ENCODE measurements around the gene PHYHD1. TPM values are rescaled to one million over a fixed set of nuclear protein-coding genes. Genes with fewer than 3 reads are reported as not detected.

Gene PHYHD1
- total RNA-seq, 1 experiment from 2014 or later, result 18.0 TPM

DNA sequence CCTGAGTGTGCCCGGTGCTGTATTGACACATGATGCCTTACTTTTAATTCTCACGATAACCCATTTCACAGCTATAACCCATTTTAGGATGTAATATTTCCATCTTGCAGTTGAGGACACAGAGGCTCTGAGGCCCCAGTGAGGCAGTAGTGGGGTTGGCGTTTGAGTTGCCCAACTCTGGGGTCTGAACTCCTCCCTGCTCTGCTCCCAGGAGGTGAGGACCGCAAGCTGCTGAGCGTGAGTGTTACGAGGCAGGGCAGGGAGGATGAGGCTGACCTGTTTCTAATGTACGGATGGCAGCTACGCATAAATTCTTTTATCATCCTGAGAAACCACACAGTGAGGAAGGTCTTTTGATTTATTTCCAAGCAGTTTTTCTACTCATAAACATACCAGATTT is 27.4 kb upstream of the PHYHD1 start:
- Histone ChIP-seq H4K8ac (replicated peaks; ENCODE audit: insufficient read length, low read depth, low read length) (no peak overlapping the region), H3K79me1 (ENCODE audit: insufficient read depth, low read depth, low read length, poor library complexity, severe bottlenecking) (no peaks in the 10 kb centered on the region), H4K20me1 (ENCODE audit: control insufficient read depth, insufficient read depth, insufficient read length) (no peaks in the 10 kb centered on the region), H3K27me3 (ENCODE audit: insufficient read depth, low read length) (no peaks in the 10 kb centered on the region), H4K91ac (ENCODE audit: insufficient read length, low read depth, low read length) (no peak overlapping the region), H3K79me2 (ENCODE audit: insufficient read depth, low read length) (peaks cover 15% of the 10 kb centered on the region; the same call in 1 of the 2 replicates), H3K18ac (ENCODE audit: insufficient read length, low read depth, low read length) (no peak overlapping the region), H3K56ac (ENCODE audit: insufficient read length, low read depth, low read length) (no peak overlapping the region), H3K27ac (ENCODE audit: insufficient read length, low read depth, low read length) (no peak overlapping the region), H4K5ac (ENCODE audit: insufficient read length, low read depth, low read length) (no peak overlapping the region), H3K23me2 (ENCODE audit: insufficient read length, low read depth, low read length, poor library complexity, severe bottlenecking) (no peaks in the 10 kb centered on the region), H3K23ac (ENCODE audit: insufficient read length, low read depth, low read length) (no peak overlapping the region), H3T11ph (ENCODE audit: low read length) (no peak overlapping the region), H3K4ac (ENCODE audit: low read depth, low read length) (no peak overlapping the region), H3K4me1 (ENCODE audit: insufficient read depth, low read length) (peaks cover 7% of the 10 kb centered on the region; the same call in 1 of the 2 replicates), H3K9ac (ENCODE audit: extremely low read depth, insufficient read length, low read length) (no peak overlapping the region), H2BK5ac (ENCODE audit: insufficient read length, low read length) (no peak overlapping the region), H3K14ac (ENCODE audit: insufficient read depth, low read length) (no peak overlapping the region), H3K4me2 (ENCODE audit: insufficient read depth, insufficient read length, low read length) (no peak overlapping the region), H2AK5ac (ENCODE audit: insufficient read length, low read length) (no peak overlapping the region), H3K9me3 (ENCODE audit: control insufficient read depth, low read depth, low read length) (no peaks in the 10 kb centered on the region), H2BK120ac (ENCODE audit: low read depth, low read length, poor library complexity, severe bottlenecking) (no peak overlapping the region), H2BK20ac (ENCODE audit: low read depth, low read length, poor library complexity, severe bottlenecking) (no peak overlapping the region), H2BK12ac (ENCODE audit: insufficient read length, low read depth, low read length) (no peak overlapping the region), H2AFZ (ENCODE audit: low read length) (no peak overlapping the region), H2BK15ac (ENCODE audit: low read depth, low read length) (no peak overlapping the region)
- no peak for DNase-seq
- no peak overlapping the region for H3K4me3 Mint-ChIP-seq
- no peaks in the 10 kb centered on the region for H3K27me3 Mint-ChIP-seq (ENCODE audit: low read depth)
- H3K36me3 Mint-ChIP-seq (ENCODE audit: insufficient read depth in 1 of 3, low read depth in 3 of 3), result peaks cover 29 to 51% (median 43%) of the 10 kb centered on the region in 3 experiments; a peak in 6 of 7 replicates
- no peaks in the 10 kb centered on the region for H3K9me3 Mint-ChIP-seq
- peaks cover 20 to 26% of the 10 kb centered on the region in 2 experiments for H3K4me1 Mint-ChIP-seq
- no CpG with 5 or more reads among the region's 8 CpGs for WGBS (ENCODE audit: extremely low coverage, insufficient read length, low lambda C conversion rate)
- TF ChIP-seq, protein P1, sequence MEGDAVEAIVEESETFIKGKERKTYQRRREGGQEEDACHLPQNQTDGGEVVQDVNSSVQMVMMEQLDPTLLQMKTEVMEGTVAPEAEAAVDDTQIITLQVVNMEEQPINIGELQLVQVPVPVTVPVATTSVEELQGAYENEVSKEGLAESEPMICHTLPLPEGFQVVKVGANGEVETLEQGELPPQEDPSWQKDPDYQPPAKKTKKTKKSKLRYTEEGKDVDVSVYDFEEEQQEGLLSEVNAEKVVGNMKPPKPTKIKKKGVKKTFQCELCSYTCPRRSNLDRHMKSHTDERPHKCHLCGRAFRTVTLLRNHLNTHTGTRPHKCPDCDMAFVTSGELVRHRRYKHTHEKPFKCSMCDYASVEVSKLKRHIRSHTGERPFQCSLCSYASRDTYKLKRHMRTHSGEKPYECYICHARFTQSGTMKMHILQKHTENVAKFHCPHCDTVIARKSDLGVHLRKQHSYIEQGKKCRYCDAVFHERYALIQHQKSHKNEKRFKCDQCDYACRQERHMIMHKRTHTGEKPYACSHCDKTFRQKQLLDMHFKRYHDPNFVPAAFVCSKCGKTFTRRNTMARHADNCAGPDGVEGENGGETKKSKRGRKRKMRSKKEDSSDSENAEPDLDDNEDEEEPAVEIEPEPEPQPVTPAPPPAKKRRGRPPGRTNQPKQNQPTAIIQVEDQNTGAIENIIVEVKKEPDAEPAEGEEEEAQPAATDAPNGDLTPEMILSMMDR (conservative IDR thresholded peaks at IDR 0.05), result no peak
- peak overlapping the region; percentile 30 to 86 (median 40); a peak in 4 of 7 replicates for H3K27ac Mint-ChIP-seq
